ENCODE results near the gene CUX1. TPM values are rescaled to one million over a fixed set of nuclear protein-coding genes. Genes with fewer than 3 reads are reported as not detected.
"Not testable (repeated sequence)": the region's sequence is repeated elsewhere in the genome, so short reads cannot be mapped to it uniquely, and the experiment has no call there.

CUX1 gene
- polyA plus RNA-seq, 3 donors, result 22.4 to 47.5 (median 40.9) TPM

DNA sequence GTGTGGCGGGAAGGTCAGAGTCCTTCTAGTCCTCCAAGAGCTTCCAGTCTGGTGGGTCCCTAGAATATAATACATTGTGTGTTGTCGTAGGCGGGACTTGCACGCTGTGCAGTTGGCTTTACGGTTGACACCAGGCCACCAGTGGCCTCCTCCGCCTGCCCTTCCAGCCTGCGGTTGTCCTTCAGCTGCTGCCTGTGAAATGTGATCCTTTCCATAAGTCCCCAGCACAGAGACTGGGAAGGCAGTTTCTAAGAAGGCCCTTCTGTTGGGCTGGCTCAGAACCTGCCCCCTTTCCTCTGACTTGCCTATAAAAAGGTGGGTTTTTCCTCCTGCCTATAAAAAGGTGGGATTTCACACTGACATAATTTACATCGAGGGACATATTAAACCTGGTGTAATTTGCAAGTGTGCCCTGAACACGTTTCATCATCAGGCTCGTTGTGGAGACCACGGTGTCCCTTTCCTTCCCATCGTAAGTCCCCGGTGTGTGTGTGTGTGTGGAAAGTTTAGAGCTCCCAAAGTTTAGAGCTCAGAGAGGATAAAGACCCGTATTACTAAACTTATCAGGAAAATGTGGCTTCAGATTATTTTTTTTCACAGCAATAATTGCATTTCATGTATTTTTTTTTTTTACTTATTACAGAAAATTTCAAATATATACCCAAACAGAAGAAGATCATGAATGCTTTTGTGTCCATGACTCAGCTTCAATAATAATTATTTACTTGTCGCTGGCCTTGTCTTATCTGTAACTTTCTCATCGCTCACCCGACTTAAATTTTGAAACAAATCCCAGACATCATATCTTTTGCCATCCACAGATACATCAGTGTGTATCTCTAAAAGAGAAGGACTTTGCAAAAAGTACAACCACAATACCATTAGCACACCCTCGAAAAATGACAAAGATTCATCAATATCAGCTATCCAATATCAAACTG lies 45.1 kb downstream of the CUX1 start:
- H3K27ac ChIP-seq (ENCODE audit: low read depth, low read length), result no peak overlapping the region
- WGBS, 3 donors, result 77 to 80% (median 78%) methylated on average over 18 of the region's 18 CpGs

DNA sequence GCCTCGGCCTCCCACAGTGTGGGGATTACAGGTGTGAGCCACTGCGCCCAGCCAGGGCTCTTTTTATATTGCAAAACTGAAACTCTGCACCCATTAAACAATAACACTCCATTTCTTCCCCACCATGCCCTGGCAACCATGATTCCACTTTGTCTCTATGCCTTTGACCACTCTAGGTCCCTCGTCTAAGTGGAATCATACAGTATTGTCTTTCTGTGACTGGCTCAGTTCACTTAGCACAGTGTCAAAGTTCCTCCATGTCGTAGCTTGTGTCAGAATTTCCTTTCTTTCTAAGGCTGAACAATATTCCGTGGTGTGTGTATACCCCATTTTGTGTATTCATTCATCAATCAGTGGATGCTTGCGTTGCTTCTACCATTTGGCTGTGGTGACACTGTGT lies 46.2 kb downstream of the CUX1 start:
- WGBS, 3 donors, result 95 to 98% (median 97%) methylated on average over 6 of the region's 6 CpGs

DNA sequence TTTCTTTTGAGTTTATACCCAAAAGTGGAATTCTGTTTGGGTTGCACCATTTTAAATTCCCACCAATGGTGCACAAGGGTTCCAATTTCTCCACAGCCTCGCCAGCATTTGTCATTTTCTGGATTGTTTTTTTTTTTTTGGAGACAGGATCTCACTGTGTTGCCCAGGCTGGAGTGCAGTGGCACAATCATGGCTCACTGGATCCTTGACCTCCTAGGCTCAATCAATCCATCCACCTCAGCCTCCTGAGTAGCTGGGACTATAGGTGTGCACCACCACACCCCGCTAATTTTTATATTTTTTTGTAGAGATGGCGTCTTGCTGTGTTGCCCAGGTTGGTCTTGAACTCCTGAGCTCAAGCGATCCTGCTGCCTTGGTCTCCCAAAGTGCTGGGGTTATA lies 46.6 kb downstream of the CUX1 start:
- WGBS, 3 donors, result 84 to 92% (median 86%) methylated on average over 4 of the region's 4 CpGs
- no peak overlapping the region for H3K27ac ChIP-seq (ENCODE audit: low read depth, low read length)

More for the DNA sequence above, 46.2 kb downstream of the CUX1 start:
- no peak overlapping the region for H3K27ac ChIP-seq (ENCODE audit: low read depth, low read length)

DNA sequence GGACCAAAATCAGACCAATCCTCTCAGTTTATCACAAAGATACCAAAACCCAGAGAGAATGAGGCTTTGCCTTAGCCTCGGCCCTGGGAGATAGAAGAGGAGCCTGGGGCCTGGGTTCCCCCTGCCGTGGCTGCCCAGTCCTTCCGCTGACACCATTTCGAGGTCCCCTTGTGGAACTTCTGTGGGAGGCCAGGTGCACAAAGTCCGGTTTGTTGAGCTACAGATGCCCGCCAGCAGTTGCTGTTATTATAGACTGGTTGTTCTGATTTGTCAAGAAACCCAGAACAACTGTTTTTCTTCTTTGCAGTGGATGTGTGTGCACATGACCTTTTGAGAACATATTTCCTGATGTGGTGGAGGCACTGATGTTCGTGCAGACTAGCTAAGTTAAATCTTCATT lies 47.6 kb downstream of the CUX1 start:
- no peak overlapping the region for H3K27ac ChIP-seq (ENCODE audit: low read depth, low read length)
- 83 to 85% (median 84%) methylated on average over 7 of the region's 7 CpGs for WGBS, 3 donors

DNA sequence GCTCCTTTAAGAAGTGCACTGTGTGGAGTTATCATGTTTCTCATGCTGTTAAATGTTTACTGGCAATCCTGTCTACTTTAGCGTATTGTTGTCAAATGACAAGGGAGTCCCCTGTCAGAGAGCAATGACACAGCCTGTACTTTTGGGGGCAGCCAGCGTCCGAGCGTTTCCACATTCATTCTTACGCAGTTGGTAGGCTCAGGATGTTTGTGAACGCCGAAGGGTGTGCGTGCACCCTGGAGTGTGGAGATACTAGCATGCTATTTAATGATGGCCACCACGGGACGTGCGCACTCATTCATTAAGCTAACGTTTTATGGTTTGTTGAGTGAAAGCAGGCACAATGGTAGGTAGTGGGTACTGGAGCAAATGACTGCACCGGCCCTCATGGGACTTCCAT lies 48.0 kb downstream of the CUX1 start:
- WGBS, 3 donors, result 90 to 94% (median 93%) methylated on average over 13 of the region's 13 CpGs
- no peak overlapping the region for H3K27ac ChIP-seq (ENCODE audit: low read depth, low read length)

DNA sequence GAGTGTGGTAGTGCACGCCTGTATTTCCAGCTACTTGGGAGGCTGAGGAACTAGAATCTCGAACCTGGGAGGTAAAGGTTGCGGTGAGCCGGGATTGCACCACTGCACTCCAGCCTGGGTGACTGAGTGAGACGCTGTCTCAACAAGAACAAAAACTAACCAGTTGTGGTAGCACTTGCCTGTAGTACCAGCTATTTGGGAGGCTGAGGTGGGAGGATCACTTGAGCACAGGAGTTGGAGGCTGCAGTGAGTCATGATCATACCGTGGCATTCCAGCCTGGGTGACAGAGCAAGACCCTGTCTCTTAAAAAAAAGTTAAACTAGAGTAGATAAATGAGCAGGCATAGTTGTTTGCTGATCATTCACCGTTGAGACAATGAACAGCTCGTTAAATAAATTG lies 48.9 kb downstream of the CUX1 start:
- no peak overlapping the region for H3K27ac ChIP-seq (ENCODE audit: low read depth, low read length)
- 94 to 96% (median 95%) methylated on average over 8 of the region's 8 CpGs for WGBS, 3 donors

DNA sequence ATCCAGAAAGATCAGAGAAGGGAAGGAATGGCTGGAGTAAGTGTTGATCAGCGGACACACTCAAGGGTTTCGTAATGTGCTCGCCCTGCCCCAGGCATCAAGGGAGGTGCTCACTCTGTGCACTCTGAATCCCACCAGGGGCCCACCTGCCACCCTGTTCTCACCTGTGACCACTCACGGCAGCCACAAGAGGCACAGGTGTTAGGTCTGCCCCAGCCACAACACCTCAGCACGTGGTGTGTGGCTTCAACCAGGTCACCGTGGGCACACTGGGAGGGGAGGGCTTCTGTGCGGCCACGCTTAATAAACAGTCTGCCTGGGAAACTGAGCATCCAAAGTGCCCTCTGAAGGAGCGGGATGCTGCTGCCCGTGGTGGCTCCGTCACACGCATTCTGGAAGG lies 49.8 kb downstream of the CUX1 start:
- 92 to 96% (median 93%) methylated on average over 12 of the region's 12 CpGs for WGBS, 3 donors
- no peak overlapping the region for H3K27ac ChIP-seq (ENCODE audit: low read depth, low read length)

DNA sequence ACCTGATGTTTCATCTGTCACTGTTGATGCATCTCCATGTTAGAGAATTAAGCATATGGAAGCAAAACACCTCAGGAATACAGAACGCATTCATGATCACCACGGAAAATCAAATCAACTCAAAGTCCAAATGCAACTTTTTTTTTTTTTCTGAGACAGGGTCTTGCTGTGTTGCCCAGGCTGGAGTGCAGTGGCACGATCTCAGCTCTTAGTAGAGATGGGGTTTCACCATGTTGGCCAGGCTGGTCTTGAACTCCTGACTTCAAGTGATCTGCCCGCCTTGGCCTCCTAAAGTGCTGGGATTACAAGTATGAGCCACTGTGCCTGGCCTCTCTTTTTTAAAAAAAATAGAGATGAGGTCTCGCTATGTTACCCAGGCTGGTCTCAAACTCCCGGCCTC lies 50.3 kb downstream of the CUX1 start:
- 94 to 97% (median 95%) methylated on average over 6 of the region's 6 CpGs for WGBS, 3 donors

DNA sequence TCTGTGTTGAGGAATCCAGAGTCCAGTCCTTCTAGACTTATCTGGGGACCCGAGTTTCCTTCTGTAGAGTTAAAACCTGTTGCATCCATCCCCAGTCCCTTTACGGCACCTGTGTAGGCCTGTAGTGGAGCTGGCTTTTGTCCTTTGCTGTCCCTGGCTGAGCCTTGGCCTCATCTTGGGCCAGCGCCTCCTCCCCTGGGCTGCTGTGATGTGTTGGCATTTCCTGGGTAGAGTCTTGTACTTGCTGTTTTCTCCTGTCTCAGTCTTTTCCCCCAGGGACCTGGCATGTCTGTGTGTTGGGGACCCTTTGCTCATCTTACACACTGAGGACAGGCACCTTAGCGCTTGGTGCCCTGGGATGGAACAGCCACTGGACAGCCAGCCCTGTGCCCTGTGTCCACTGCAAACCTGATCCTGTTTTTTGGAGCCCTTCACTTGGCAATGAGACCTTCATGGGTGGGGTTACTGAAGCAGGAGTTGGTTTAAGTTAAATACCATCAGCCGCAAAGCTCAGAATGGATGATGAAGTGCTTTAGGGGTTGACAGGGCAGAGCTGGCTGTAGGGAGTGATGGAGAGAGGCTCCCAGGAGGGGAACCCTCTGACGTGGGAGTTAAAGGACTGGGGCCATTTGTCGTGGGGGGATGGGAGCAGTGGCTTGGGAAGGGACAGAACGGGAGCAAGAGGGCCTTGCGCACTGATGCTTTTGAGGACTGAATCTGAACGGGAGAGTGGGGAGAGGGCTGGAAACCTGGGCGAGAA lies 50.9 kb downstream of the CUX1 start:
- no peak overlapping the region for H3K27ac ChIP-seq (ENCODE audit: low read depth, low read length)
- WGBS, 3 donors, result 84 to 89% (median 86%) methylated on average over 11 of the region's 11 CpGs

More for the DNA sequence above, 50.3 kb downstream of the CUX1 start:
- not testable (repeated sequence) for H3K27ac ChIP-seq (ENCODE audit: low read depth, low read length)

DNA sequence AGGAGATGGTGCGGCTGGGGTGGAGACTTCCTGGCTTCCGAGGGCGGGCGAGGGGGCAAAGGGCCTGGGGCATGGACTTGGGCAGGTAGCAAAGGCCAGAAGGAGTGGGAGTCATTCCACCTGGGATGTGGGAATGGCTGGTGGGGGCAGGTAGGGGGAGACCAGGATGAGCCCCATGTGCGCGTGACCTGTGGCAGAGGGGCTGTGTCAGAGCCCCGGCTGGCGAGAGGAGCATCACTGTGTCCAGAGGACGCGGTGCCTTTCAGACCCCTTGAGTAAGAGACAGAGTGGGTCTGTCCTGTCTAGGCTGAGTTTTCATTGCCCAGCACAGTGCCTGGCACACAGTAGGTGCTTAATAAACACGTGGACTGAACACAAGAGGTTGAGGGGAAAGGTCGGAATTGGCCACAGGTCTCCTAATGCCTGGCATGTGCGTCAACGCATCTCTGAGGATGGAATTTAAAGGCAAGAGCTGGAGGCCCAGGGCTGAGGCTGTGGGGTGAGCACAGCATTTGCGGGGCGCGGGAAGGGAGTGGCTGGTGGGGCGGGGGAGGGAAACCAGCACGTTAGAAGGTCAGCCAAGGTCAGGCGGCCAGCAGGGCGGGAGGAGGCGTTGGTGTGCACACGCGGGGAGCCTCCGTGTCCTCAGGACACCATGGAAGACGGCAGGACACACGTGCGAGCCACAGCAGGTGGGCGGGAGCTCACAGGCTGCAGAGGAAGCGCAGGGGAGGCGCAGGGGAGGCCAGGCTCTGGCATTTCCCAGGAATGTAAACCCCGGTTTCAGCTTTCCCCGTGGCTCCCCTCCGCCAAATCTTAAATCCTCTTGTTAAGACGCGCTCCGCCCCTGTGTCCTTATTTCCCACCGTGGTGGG lies 51.8 kb downstream of the CUX1 start:
- WGBS, 3 donors, result 79 to 83% (median 81%) methylated on average over 37 to 38 of the region's 38 CpGs
- no peak overlapping the region for H3K27ac ChIP-seq (ENCODE audit: low read depth, low read length)

DNA sequence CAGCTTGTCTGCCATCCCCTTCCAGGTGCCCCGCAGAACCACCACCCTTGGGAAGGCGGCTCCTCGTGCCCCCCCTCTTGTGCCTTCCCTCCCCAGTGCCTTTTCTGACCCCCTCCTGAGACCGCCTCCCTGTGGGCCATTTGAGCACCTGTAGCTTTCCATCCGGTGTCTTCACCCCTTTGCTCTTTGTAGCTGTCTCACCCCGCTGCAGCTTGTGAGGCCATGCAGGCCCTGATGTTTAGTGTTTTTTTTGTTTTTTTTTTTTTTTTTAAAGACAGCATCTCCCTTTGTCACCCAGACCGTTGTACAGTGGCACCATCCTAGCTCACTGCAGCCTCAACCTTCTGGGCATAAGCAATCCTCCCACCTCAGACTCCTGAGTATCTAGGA lies 52.5 kb downstream of the CUX1 start:
- no peak overlapping the region for H3K27ac ChIP-seq (ENCODE audit: low read depth, low read length)
- WGBS, 3 donors, result 74 to 86% (median 80%) methylated on average over 7 of the region's 7 CpGs

DNA sequence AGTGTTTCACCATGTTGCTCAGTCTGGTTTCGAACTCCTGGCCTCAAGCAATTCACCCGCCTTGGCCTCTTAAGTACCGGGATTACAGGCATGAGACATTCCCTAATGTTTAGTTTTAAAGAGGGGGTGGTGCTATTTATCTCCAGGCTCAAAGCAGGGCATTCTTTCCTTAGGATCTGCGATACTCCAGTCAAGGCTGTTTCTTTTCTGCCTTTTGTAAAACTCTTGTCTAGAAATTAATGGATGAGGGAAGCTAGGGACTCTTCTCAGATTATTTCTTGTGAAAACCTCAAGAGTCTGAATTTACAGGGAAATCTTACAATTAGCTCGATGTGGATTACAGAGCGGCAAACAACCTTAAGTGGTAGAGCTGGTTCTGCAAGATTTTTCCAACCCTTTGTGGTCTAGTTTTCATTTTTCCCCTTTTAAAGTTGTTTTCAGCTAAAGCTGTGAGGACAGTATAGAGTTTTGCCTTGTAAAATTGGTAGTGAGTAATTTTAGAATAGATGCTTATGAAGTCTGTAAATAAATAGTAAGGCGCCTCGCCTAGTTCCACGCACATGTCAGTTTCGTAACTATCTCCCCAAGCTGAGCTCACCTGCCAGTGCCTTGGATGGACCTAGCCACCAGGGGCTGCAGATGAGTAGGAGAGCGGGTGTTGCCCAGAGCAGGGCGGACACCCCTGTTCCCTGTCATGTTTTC lies 53.1 kb downstream of the CUX1 start:
- no peak overlapping the region for H3K27ac ChIP-seq (ENCODE audit: low read depth, low read length)
- WGBS, 3 donors, result 38 to 83% (median 80%) methylated on average over 12 of the region's 12 CpGs

DNA sequence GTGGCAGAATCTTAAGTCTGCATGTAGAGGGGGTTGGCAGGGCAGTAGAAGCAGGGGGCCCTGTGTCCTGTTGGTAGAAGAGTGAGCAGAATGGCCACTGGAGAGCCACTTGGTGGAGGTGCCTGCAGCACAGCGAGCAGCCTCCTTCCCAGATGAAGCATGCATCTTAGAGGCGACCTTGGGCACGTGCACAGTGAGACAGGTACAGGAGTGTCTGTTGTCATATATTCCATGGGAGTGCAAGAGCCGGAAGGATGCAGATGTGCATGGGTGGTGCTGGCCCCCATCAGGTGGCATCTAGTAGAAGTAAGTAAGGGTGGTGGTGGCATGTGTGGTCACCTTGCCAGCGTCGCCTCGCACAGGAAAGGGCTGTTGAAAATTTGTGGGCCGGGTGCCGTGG lies 53.9 kb downstream of the CUX1 start:
- 80 to 89% (median 84%) methylated on average over 9 of the region's 9 CpGs for WGBS, 3 donors
- H3K27ac ChIP-seq (ENCODE audit: low read depth, low read length), result no peak overlapping the region

DNA sequence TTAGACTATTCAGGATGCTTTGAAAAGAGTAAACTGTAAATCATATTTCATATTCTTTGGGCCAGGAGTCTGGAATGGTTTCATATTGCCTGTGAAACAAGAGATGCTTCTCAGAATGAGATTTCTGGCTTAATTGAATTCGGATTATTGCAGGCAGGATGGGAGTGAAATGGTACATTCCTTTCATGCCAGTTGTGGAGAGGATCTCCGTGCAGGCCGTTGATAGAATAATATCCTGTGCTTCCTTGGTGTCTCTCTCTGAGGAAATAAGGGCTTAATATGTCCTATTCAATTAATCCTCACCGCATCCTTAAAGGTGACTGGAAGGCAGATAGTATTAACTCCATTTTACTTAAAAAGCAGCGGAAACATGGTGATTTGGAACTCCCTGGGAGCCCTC lies 56.6 kb downstream of the CUX1 start:
- 57 to 76% (median 63%) methylated on average over 5 of the region's 5 CpGs for WGBS, 3 donors
- H3K27ac ChIP-seq (ENCODE audit: low read depth, low read length), result no peak overlapping the region

DNA sequence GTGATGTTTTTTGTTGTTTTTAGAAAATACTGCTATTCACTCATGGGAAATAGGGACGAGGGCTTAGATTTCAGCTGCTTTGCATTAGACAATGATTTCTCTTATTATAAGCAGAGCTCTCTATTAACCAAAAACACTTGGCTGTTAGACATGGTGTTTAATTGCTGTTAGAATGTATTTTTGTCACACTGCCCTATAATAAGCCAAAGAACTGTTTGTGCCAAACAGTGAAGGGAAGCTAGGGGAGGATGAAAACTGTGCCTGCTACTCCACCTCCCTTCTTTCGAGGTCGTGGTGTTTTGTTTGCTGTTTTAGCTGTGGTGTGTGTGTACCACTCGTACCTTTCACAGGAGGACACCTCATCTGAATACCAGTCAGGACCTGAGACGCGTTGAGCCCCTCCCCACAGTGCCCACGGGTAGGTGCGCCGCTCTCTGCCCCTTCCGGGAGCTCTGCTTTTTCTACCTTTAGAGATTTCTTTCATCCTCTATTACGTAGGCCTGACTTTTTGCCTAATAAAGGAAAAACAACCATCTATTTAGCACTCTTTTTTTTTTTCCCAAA lies 57.9 kb downstream of the CUX1 start:
- 74 to 79% (median 75%) methylated on average over 11 of the region's 11 CpGs for WGBS, 3 donors
- no peak overlapping the region for H3K27ac ChIP-seq (ENCODE audit: low read depth, low read length)

DNA sequence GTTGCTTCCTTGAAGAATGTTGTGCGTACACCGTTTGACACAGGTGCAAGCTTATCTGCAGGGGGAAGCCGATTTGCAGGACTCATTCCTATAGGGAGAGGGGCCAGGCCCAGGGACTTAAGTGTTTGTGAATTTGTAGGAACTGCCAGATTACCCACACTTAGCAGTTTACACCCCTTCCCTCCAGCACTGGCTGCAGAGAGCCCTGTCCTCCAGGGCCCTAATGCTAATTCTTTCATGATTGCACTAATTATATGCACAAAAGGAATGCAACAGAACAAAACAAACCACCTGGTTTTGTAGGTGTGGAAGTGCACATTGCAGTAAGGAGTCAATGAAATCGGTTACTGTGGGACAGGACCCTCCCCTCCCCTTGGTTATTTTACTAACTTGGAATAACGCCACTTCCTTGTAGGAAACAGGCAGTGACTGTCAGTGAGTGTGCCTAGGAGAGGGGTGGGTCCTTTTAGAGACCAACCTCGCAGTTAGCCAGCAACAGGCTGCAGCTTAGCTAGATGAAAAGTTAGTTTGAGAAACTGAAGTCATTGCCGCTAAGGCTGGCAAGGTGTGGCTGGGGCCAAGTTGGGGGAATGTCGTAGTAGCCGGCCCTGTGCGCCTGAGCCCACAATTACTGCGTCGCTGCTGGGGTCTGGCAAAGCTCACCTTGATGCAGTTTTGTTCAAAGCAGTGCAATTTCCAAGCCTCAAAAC lies 60.6 kb downstream of the CUX1 start:
- WGBS, 3 donors, result 74 to 91% (median 84%) methylated on average over 12 of the region's 12 CpGs
- no peak overlapping the region for H3K27ac ChIP-seq (ENCODE audit: low read depth, low read length)

DNA sequence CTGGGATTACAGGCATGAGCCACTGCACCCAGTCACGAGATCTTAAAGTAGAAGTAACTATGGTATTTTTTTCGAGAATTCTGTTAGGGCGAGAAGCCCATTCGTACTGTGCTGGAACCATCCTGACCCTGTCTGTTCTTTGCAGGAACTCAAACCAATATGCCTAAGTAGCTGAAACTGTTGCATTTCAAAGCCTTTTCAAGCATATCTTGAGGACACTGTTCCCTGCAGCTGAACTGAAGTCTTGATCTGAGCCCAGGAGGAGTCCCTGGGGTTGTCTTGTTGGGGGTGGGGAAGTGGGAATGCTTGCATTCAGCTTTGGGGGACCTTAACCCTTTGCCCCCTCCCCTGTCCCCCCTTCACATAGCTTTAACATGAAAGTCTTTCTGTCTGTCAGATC lies 61.5 kb downstream of the CUX1 start:
- H3K27ac ChIP-seq (ENCODE audit: low read depth, low read length), result no peak overlapping the region
- 93 to 100% (median 96%) methylated on average over 4 of the region's 4 CpGs for WGBS, 3 donors
